T-cell (primary cell): ENCODE measurements around the gene COL11A1. TPM values are rescaled to one million over a fixed set of nuclear protein-coding genes. Genes with fewer than 3 reads are reported as not detected.
"Not testable (repeated sequence)": the region's sequence is repeated elsewhere in the genome, so short reads cannot be mapped to it uniquely, and the experiment has no call there.

Experiments used
- ATAC-seq, 4 experiments: fragments of 200-7000 bp in 3 of 4; fragments of 150-1000 bp in 1 of 4; cut with Tn5 transposase; replicated peaks in 1 of 4; 1 replicate in 3 of 4; 2 replicates in 1 of 4; pipeline ENCODE4 v1.10.0; 2021; ENCODE audit warnings: moderate library complexity in 3 of 4, mild to moderate bottlenecking in 2 of 4, moderate number of reproducible peaks in 1 of 4
- CTCF ChIA-PET, 2 donors: fragments of 300-600 bp; sonication (Branson Sonifier 250); formaldehyde crosslinking; loops; one replicate each; lab custom pipeline; 2022; ENCODE audit warnings: antibody characterized with exemption in 2 of 2; lab: Charles Lee
- POLR2A ChIA-PET, 2 donors: fragments of 300-600 bp; sonication (Branson Sonifier 250); formaldehyde crosslinking; loops; one replicate each; lab custom pipeline; 2022; ENCODE audit warnings: antibody characterized with exemption in 2 of 2; lab: Charles Lee
- DNase-seq, 35 experiments: peaks; one replicate each; pipeline versions ENCODE4 v3.0.0 to v3.0.0-alpha.2; 2013 to 2023
- H3K27ac ChIP-seq: one replicate; pipeline ENCODE4 v1.5.1; 2013; ENCODE audit warnings: low read length
- H3K27me3 ChIP-seq, 2 experiments: replicated peaks in 1 of 2; 1 replicate in 1 of 2; 2 replicates in 1 of 2; pipeline versions ENCODE4 v1.6.1 to v1.7.0; 2013; ENCODE audit warnings: low read length in 1 of 2, mixed read lengths in 1 of 2; ENCODE audit not compliant: control insufficient read depth in 2 of 2, insufficient read depth in 2 of 2; ENCODE audit errors: extremely low read depth in 1 of 2
- H3K36me3 ChIP-seq, 2 donors: 1 replicate in 1 of 2; 2 replicates in 1 of 2; pipeline versions ENCODE4 v1.6.1 to v1.7.0; 2013; ENCODE audit warnings: low read length in 1 of 2; ENCODE audit not compliant: control insufficient read depth in 2 of 2, insufficient read depth in 1 of 2; ENCODE audit errors: extremely low read depth in 1 of 2
- H3K4me1 ChIP-seq, 2 experiments: 1 replicate in 1 of 2; 2 replicates in 1 of 2; pipeline versions ENCODE4 v1.6.1 to v1.7.0; 2013; ENCODE audit warnings: low read length in 2 of 2, mixed read lengths in 1 of 2; ENCODE audit not compliant: insufficient read depth in 2 of 2, control insufficient read depth in 1 of 2; ENCODE audit errors: extremely low read depth in 1 of 2
- H3K4me3 ChIP-seq, 2 donors: 1 replicate in 1 of 2; 2 replicates in 1 of 2; pipeline versions ENCODE4 v1.5.1 to v1.7.0; 2013; ENCODE audit warnings: mild to moderate bottlenecking in 2 of 2, low read length in 1 of 2, moderate library complexity in 1 of 2; ENCODE audit not compliant: control insufficient read depth in 1 of 2; ENCODE audit errors: extremely low read depth in 1 of 2
- H3K9me3 ChIP-seq: 2 replicates; pipeline ENCODE4 v1.7.0; 2013
- H3K27ac Mint-ChIP-seq, 2 donors: one replicate each; pipeline ENCODE4 v1.8.0; 2020 to 2021; ENCODE audit warnings: mild to moderate bottlenecking in 2 of 2, mixed read lengths in 2 of 2
- H3K27me3 Mint-ChIP-seq, 2 donors: one replicate each; pipeline ENCODE4 v1.8.0; 2021 to 2022; ENCODE audit warnings: mixed read lengths in 2 of 2
- H3K36me3 Mint-ChIP-seq: one replicate; pipeline ENCODE4 v1.8.0; 2021; ENCODE audit warnings: mixed read lengths
- H3K4me1 Mint-ChIP-seq, 3 donors: one replicate each; pipeline ENCODE4 v1.8.0; 2020 to 2022; ENCODE audit warnings: mixed read lengths in 3 of 3, mild to moderate bottlenecking in 1 of 3
- H3K4me3 Mint-ChIP-seq, 3 donors: one replicate each; pipeline ENCODE4 v1.8.0; 2020 to 2022; ENCODE audit warnings: mild to moderate bottlenecking in 3 of 3, mixed read lengths in 3 of 3, moderate library complexity in 3 of 3
- H3K9me3 Mint-ChIP-seq, 3 donors: one replicate each; pipeline ENCODE4 v1.8.0; 2020 to 2022; ENCODE audit warnings: mixed read lengths in 3 of 3
- WGBS: methylation state at CpG from one replicate; pipeline ENCODE4 v1.1.5; 2013; ENCODE audit warnings: missing lambda C conversion rate; ENCODE audit not compliant: insufficient coverage; 5-methylcytosine and 5-hydroxymethylcytosine counted together
- total RNA-seq, 35 experiments: library from RNA in 6 of 35; stranded (reverse) in 6 of 35; fragments of 120-200 nt in 1 of 35; gene quantifications; one replicate each; pipeline versions ENCODE4 v1.2.1 to v1.2.4 and lab custom pipeline; 2013 to 2026

Gene COL11A1
- total RNA-seq, 5 donors from 2014 or later (not counting 1 experiment from before 2014, with no cell fraction given), result 0.07 to 0.13 TPM; not detected in 3

- H3K27ac Mint-ChIP-seq, H3K9me3 ChIP-seq, H3K4me3 Mint-ChIP-seq, H3K36me3 Mint-ChIP-seq, ATAC-seq, DNase-seq, H3K27me3 Mint-ChIP-seq, H3K27me3 ChIP-seq, CTCF ChIA-PET, H3K27ac ChIP-seq, H3K4me3 ChIP-seq, H3K4me1 ChIP-seq, H3K4me1 Mint-ChIP-seq, H3K36me3 ChIP-seq, POLR2A ChIA-PET: not testable (repeated sequence)
- WGBS, result 76% methylated on average over 9 of the region's 9 CpGs
- H3K9me3 Mint-ChIP-seq, result peaks cover 3 to 19% (median 3%) of the 10 kb centered on the region in 3 donors
Measured at GRCh38 chr1:102826706-102827105, 281.6 kb downstream of the COL11A1 start.
